Gastroesophageal sphincter (tissue), 4 donors: Measurements from ENCODE around the gene CHRNE. TPM values are rescaled to one million over a fixed set of nuclear protein-coding genes. Genes with fewer than 3 reads are reported as not detected.

Experiments used
- ATAC-seq: fragments of 150-250 bp; one replicate; pipeline ENCODE4 v1.9.1; 2016; ENCODE audit warnings: mild to moderate bottlenecking, moderate library complexity
- H3K27ac ChIP-seq, 4 donors: fragments of 200-600 bp; sonication (generic) in 3 of 4; 1 replicate in 3 of 4; 2 replicates in 1 of 4; pipeline ENCODE4 v1.5.1; 2016 to 2019
- H3K27me3 ChIP-seq: fragments of 200-600 bp; sonication (generic); one replicate; pipeline ENCODE4 v1.5.1; 2019
- H3K36me3 ChIP-seq, 2 donors: fragments of 200-600 bp; sonication (generic); one replicate each; pipeline ENCODE4 v1.5.1; 2019; ENCODE audit warnings: control low read depth in 1 of 2
- H3K4me1 ChIP-seq, 3 donors: fragments of 200-600 bp; sonication (generic); 1 replicate in 2 of 3; 2 replicates in 1 of 3; pipeline ENCODE4 v1.5.1; 2016 to 2019; ENCODE audit warnings: control low read depth in 2 of 3
- H3K4me3 ChIP-seq, 2 donors: fragments of 200-600 bp; sonication (generic); one replicate each; pipeline ENCODE4 v1.5.1; 2019; ENCODE audit warnings: mild to moderate bottlenecking in 1 of 2, moderate library complexity in 1 of 2
- H3K9me3 ChIP-seq, 3 donors: fragments of 200-600 bp; sonication (generic); one replicate each; pipeline ENCODE4 v1.5.1; 2017 to 2019; ENCODE audit warnings: control low read depth in 2 of 3
- EP300 ChIP-seq: sonication (generic); formaldehyde crosslinking; IDR thresholded peaks from one replicate; pipeline ENCODE4 v1.6.1; 2017; ENCODE audit warnings: antibody characterized with exemption, mild to moderate bottlenecking
- POLR2A ChIP-seq, 2 donors: fragments of 450-650 bp; IDR thresholded peaks; one replicate each; pipeline ENCODE4 v1.6.1; 2017; ENCODE audit warnings: antibody characterized with exemption in 2 of 2, mild to moderate bottlenecking in 2 of 2, moderate library complexity in 1 of 2
- POLR2AphosphoS5 ChIP-seq: sonication (generic); formaldehyde crosslinking; IDR thresholded peaks from one replicate; pipeline ENCODE4 v1.6.1; 2017; ENCODE audit warnings: antibody characterized with exemption
- WGBS, 2 donors: methylation state at CpG; one replicate each; pipeline ENCODE4 v1.1.5; 2018; ENCODE audit warnings: low coverage in 1 of 2; 5-methylcytosine and 5-hydroxymethylcytosine counted together
- total RNA-seq, 4 donors: library from RNA; depleted of rRNA; stranded (reverse); fragments of >200 nt; gene quantifications; one replicate each; pipeline ENCODE4 v1.1.0, GENCODE V29; 2016
- TF ChIP-seq, protein P1 (sequence below), 4 experiments: fragments of 200-600 bp in 2 of 4; fragments of 450-650 bp in 2 of 4; sonication (generic) in 1 of 4; IDR thresholded peaks; one replicate each; pipeline ENCODE4 v1.5.1; 2017 to 2019; ENCODE audit warnings: antibody characterized with exemption in 4 of 4, mild to moderate bottlenecking in 2 of 4, moderate library complexity in 2 of 4

CHRNE gene
- total RNA-seq, 4 donors from 2014 or later: 0.23 to 0.67 TPM; not detected in 2

DNA sequence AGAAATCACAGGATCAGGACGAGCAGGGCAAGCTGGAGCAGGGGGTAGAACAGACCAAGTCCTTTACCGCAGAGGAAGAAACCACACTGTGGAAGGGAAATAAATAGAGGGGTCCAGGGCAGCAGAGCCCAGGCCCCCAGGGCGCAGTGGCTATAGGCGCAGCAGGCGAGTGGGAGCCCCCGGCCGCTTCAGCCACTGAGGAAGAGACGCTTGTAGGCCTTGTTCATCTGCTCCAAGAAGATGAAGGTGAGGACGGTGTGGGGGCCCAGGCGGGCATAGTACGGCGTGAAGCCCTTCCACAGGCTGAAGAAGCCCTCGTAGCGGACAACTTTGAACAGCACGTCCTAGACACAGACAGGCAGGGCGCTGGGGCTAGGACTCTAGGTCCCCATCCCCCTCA, 34.7 kb upstream of the CHRNE start:
- H3K27ac ChIP-seq: peak overlapping the region in 2 of 4 donors; percentile 90 to 96
- peaks cover 0 to 58% (median 25%) of the 10 kb centered on the region in 3 donors for H3K4me1 ChIP-seq
- TF ChIP-seq EP300 (no peak), POLR2AphosphoS5 (no peak), POLR2A (IDR thresholded peaks at IDR 0.05) (no peak)
- TF ChIP-seq, protein P1, sequence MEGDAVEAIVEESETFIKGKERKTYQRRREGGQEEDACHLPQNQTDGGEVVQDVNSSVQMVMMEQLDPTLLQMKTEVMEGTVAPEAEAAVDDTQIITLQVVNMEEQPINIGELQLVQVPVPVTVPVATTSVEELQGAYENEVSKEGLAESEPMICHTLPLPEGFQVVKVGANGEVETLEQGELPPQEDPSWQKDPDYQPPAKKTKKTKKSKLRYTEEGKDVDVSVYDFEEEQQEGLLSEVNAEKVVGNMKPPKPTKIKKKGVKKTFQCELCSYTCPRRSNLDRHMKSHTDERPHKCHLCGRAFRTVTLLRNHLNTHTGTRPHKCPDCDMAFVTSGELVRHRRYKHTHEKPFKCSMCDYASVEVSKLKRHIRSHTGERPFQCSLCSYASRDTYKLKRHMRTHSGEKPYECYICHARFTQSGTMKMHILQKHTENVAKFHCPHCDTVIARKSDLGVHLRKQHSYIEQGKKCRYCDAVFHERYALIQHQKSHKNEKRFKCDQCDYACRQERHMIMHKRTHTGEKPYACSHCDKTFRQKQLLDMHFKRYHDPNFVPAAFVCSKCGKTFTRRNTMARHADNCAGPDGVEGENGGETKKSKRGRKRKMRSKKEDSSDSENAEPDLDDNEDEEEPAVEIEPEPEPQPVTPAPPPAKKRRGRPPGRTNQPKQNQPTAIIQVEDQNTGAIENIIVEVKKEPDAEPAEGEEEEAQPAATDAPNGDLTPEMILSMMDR (IDR thresholded peaks at IDR 0.05): no peak
- H3K4me3 ChIP-seq: no peak overlapping the region
- no peaks in the 10 kb centered on the region for H3K9me3 ChIP-seq
- no peak for ATAC-seq
- no peaks in the 10 kb centered on the region for H3K27me3 ChIP-seq
- peaks cover 0 to 43% of the 10 kb centered on the region in 2 donors for H3K36me3 ChIP-seq
- WGBS, 2 donors: 92% methylated on average over 6 of the region's 16 CpGs; no CpG with 5 or more reads in 1 of the 2 donors

DNA sequence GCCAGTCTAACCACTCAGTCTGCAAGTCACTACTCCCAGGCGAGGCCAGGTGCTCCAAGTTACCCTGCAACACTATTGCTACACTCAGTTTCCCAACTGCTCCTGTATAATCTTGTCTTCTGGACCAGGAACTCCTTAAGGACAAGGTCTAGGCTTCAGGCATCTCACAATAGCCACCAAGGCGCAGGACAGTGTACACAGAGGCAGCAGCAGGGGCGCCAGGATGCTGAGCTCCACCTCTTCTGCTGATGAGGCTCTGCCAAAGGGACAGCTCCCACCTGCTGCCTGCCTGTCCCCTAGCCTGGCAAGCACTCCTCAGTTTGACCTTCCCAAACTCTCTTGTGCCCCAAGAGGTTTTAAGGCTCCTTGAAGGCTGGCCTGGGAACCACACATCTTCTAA, 33.5 kb upstream of the CHRNE start:
- no peak for ATAC-seq
- Histone ChIP-seq H3K9me3 (no peaks in the 10 kb centered on the region), H3K4me3 (no peak overlapping the region), H3K27ac (no peak overlapping the region), H3K27me3 (no peaks in the 10 kb centered on the region), H3K4me1 (peaks cover 0 to 46% (median 21%) of the 10 kb centered on the region in 3 donors), H3K36me3 (peaks cover 0 to 34% of the 10 kb centered on the region in 2 donors)
- TF ChIP-seq POLR2A (IDR thresholded peaks at IDR 0.05): no peak
- no peak for TF ChIP-seq POLR2AphosphoS5
- TF ChIP-seq, protein P1 (IDR thresholded peaks at IDR 0.05): no peak
- TF ChIP-seq EP300: no peak
- 83% methylated on average over 1 of the region's 3 CpGs; no CpG with 5 or more reads in 1 of the 2 donors for WGBS, 2 donors

GRCh38 chr17:4935650-4936049, 32.8 kb upstream of the CHRNE start:
- Histone ChIP-seq H3K27ac (no peak overlapping the region), H3K4me3 (no peak overlapping the region), H3K9me3 (no peaks in the 10 kb centered on the region), H3K4me1 (peaks cover 0 to 39% (median 16%) of the 10 kb centered on the region in 3 donors), H3K27me3 (no peaks in the 10 kb centered on the region), H3K36me3 (peaks cover 0 to 34% of the 10 kb centered on the region in 2 donors)
- ATAC-seq: no peak
- TF ChIP-seq POLR2AphosphoS5 (no peak), POLR2A (IDR thresholded peaks at IDR 0.05) (no peak), EP300 (no peak)
- TF ChIP-seq, protein P1 (IDR thresholded peaks at IDR 0.05): no peak

- no peaks in the 10 kb centered on the region for H3K9me3 ChIP-seq
- TF ChIP-seq, protein P1 (IDR thresholded peaks at IDR 0.05): peak in 1 of 4 experiments; percentile 23
- TF ChIP-seq POLR2AphosphoS5: no peak
- H3K4me1 ChIP-seq: peaks cover 0 to 35% (median 16%) of the 10 kb centered on the region in 3 donors
- 24 to 40% methylated on average over 8 to 9 of the region's 14 CpGs for WGBS, 2 donors
- H3K27me3 ChIP-seq: no peaks in the 10 kb centered on the region
- peaks cover 0 to 34% of the 10 kb centered on the region in 2 donors for H3K36me3 ChIP-seq
- no peak overlapping the region for H3K4me3 ChIP-seq
- H3K27ac ChIP-seq: peak overlapping the region in 2 of 4 donors; percentile 30 to 43
- ATAC-seq: no peak
Measured at GRCh38 chr17:4934173-4934979, 31.5 kb upstream of the CHRNE start.

DNA sequence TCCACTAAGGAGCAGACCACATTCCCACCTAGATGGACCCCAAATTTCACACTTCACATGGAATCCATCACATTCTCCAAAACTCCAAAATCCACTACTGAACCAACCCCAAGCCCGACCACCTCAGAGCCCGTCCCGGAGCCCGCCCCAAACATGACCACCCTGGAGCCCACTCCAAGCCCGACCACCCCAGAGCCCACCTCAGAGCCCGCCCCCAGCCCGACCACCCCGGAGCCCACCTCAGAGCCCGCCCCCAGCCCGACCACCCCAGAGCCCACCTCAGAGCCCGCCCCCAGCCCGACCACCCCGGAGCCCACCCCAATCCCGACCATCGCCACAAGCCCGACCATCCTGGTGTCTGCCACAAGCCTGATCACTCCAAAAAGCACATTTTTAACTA, 30.7 kb upstream of the CHRNE start:
- Histone ChIP-seq H3K36me3 (peaks cover 0 to 33% of the 10 kb centered on the region in 2 donors), H3K27ac (peak overlapping the region in 1 of 4 donors; percentile 43), H3K4me1 (peaks cover 0 to 28% (median 9%) of the 10 kb centered on the region in 3 donors), H3K9me3 (no peaks in the 10 kb centered on the region), H3K4me3 (no peak overlapping the region), H3K27me3 (no peaks in the 10 kb centered on the region)
- ATAC-seq: no peak
- WGBS, 2 donors: 83% methylated on average over 6 of the region's 16 CpGs; no CpG with 5 or more reads in 1 of the 2 donors
- no peak for TF ChIP-seq EP300
- TF ChIP-seq, protein P1 (IDR thresholded peaks at IDR 0.05): no peak
- no peak for TF ChIP-seq POLR2A (IDR thresholded peaks at IDR 0.05)
- TF ChIP-seq POLR2AphosphoS5: no peak
